ENCODE results near the gene FGGY. TPM values are rescaled to one million over a fixed set of nuclear protein-coding genes. Genes with fewer than 3 reads are reported as not detected.
"Not testable (repeated sequence)": the region's sequence is repeated elsewhere in the genome, so short reads cannot be mapped to it uniquely, and the experiment has no call there.

The FGGY gene
- total and polyA plus RNA-seq, 2 donors = 15.6 to 25.3 TPM

DNA sequence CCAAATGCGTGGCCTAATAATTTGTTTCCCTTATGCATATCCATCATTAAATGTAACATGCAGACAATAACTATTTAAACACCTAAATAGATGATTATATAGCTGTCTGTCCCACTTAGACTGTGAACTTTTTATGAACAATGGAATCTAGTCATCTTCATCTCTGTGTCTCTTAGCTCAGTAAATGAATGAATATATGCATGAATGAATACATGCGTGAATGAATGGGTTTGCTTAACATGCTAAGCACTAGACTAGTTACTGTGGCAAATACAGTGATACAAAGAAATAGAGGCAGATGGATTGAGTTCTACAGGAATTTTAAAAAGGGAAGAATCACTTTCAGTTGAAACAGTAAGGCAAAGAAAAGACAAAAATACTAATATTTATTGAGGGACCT lies 232.0 kb downstream of the FGGY start:
- Histone ChIP-seq H3K27me3 (ENCODE audit: control insufficient read depth in 2 of 2, insufficient read depth in 1 of 2, low read length in 1 of 2) (no peaks in the 10 kb centered on the region), H3K4me1 (ENCODE audit: control insufficient read depth in 2 of 2, insufficient read depth in 2 of 2, low read length in 2 of 2) (no peaks in the 10 kb centered on the region), H3K27ac (ENCODE audit: low read depth in 1 of 2, low read length in 1 of 2) (no peak overlapping the region), H3K4me3 (ENCODE audit: low read length in 2 of 2) (no peak overlapping the region), H3K36me3 (ENCODE audit: control insufficient read depth in 2 of 2, insufficient read depth in 2 of 2, low read length in 1 of 2) (no peaks in the 10 kb centered on the region), H3K9me3 (ENCODE audit: control insufficient read depth in 2 of 2, insufficient read depth in 1 of 2, low read length in 1 of 2) (no peaks in the 10 kb centered on the region)
- WGBS = over 99% methylated on average over 2 of the region's 2 CpGs
- DNase-seq (ENCODE audit: low read depth in 6 of 9, low spot score in 9 of 9) = no peak

DNA sequence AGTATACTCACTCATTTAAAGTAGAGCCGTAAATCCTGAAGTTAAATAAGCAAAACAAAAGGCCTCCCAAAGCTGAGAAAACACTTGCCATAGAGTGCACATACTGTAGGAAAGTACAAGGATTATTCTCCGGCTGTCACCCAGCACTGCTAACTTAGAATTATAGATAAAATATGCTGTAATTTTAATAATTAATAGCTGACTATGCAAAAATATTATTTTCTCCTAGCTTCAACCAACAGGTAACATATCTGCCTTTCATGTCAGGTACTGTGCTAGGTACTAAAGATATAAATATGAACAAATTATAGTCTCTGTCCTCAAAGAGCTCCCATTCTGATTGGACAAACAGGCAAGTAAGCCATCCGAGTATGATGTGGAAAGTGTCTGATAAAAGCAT lies 233.2 kb downstream of the FGGY start:
- H3K4me3 ChIP-seq (ENCODE audit: low read length in 2 of 2) = no peak overlapping the region
- WGBS = 99% methylated on average over 3 of the region's 3 CpGs

DNA sequence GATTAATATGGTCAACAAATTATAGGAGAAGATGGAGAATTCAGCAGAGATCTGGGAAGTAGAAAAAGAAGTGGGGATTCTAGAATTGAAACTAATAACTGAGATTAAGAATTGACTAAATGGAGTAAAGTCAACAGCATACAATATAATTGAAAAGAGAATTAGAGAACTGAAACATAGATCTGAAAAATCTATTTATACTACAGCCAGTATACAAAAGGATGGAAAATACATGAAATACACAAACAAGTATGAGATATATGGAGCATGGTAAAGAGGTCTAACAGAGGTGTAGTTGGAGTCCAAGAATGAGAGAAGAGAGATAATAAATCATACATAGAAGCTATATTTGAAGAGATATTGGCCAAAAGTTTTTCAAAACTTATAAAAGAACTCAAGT lies 235.2 kb downstream of the FGGY start:
- no peaks in the 10 kb centered on the region for H3K9me3 ChIP-seq (ENCODE audit: control insufficient read depth in 2 of 2, insufficient read depth in 1 of 2, low read length in 1 of 2)
- DNase-seq (ENCODE audit: low read depth in 6 of 9, low spot score in 9 of 9) = no peak
- H3K36me3 ChIP-seq (ENCODE audit: control insufficient read depth in 2 of 2, insufficient read depth in 2 of 2, low read length in 1 of 2) = no peaks in the 10 kb centered on the region
- no peak overlapping the region for H3K4me3 ChIP-seq (ENCODE audit: low read length in 2 of 2)
- H3K27me3 ChIP-seq (ENCODE audit: control insufficient read depth in 2 of 2, insufficient read depth in 1 of 2, low read length in 1 of 2) = no peaks in the 10 kb centered on the region
- H3K4me1 ChIP-seq (ENCODE audit: control insufficient read depth in 2 of 2, insufficient read depth in 2 of 2, low read length in 2 of 2) = no peaks in the 10 kb centered on the region
- no peak overlapping the region for H3K27ac ChIP-seq (ENCODE audit: low read depth in 1 of 2, low read length in 1 of 2)

More for the DNA sequence above, 233.2 kb downstream of the FGGY start:
- Histone ChIP-seq H3K27ac (ENCODE audit: low read depth in 1 of 2, low read length in 1 of 2) (no peak overlapping the region), H3K4me1 (ENCODE audit: control insufficient read depth in 2 of 2, insufficient read depth in 2 of 2, low read length in 2 of 2) (no peaks in the 10 kb centered on the region), H3K36me3 (ENCODE audit: control insufficient read depth in 2 of 2, insufficient read depth in 2 of 2, low read length in 1 of 2) (no peaks in the 10 kb centered on the region), H3K9me3 (ENCODE audit: control insufficient read depth in 2 of 2, insufficient read depth in 1 of 2, low read length in 1 of 2) (no peaks in the 10 kb centered on the region), H3K27me3 (ENCODE audit: control insufficient read depth in 2 of 2, insufficient read depth in 1 of 2, low read length in 1 of 2) (no peaks in the 10 kb centered on the region)
- DNase-seq (ENCODE audit: low read depth in 6 of 9, low spot score in 9 of 9) = no peak

DNA sequence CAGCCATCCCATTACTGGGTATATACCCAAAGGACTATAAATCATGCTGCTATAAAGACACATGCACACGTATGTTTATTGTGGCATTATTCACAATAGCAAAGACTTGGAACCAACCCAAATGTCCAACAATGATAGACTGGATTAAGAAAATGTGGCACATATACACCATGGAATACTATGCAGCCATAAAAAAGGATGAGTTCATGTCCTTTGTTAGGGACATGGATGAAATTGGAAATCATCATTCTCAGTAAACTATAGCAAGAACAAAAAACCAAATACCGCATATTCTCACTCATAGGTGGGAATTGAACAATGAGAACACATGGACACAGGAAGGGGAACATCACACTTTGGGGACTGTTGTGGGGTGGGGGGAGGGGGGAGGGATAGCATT lies 241.6 kb downstream of the FGGY start:
- not testable (repeated sequence) for DNase-seq (ENCODE audit: low read depth in 6 of 9, low spot score in 9 of 9); H3K27me3 ChIP-seq (ENCODE audit: control insufficient read depth in 2 of 2, insufficient read depth in 1 of 2, low read length in 1 of 2); H3K27ac ChIP-seq (ENCODE audit: low read depth in 1 of 2, low read length in 1 of 2); H3K9me3 ChIP-seq (ENCODE audit: control insufficient read depth in 2 of 2, insufficient read depth in 1 of 2, low read length in 1 of 2); H3K4me3 ChIP-seq (ENCODE audit: low read length in 2 of 2); H3K36me3 ChIP-seq (ENCODE audit: control insufficient read depth in 2 of 2, insufficient read depth in 2 of 2, low read length in 1 of 2)
- H3K4me1 ChIP-seq (ENCODE audit: control insufficient read depth in 2 of 2, insufficient read depth in 2 of 2, low read length in 2 of 2) = peaks cover 0 to 15% of the 10 kb centered on the region in 2 donors
- WGBS = 100% methylated on average over 1 of the region's 2 CpGs

DNA sequence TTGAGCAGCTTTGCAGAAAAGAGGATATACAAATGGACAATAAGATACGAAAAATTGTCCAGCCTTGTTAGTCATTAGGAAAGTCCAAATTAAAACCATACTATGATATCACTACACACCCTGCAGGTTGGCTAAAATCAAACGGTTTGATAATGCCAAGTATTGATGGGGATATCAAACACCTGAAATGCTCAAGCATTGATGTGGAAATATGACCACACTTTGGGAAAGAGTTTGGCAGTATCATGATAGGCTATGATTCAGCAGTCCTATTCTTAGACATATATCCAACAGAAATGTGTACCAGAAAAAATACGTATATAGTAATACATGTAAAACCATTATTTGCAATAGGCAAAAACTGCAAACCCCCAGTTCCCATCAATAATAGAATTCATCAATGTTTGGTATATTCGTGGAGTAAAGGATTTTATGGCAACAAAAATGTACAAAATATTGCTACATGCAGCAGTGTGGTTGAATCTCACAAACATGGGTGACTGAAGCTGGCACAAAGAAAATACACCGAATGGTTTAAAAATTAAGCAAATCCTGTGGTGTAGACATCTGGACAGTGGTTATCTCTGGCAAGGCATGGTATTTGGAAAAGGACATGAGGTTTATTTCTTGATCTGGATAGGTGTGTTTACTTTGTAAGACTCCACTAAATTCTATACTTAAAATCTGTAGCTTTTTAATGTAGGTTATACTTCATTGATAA lies 243.2 kb downstream of the FGGY start:
- no peak for DNase-seq (ENCODE audit: low read depth in 6 of 9, low spot score in 9 of 9)
- H3K9me3 ChIP-seq (ENCODE audit: control insufficient read depth in 2 of 2, insufficient read depth in 1 of 2, low read length in 1 of 2) = no peaks in the 10 kb centered on the region
- peaks cover 3 to 28% of the 10 kb centered on the region in 2 donors for H3K4me1 ChIP-seq (ENCODE audit: control insufficient read depth in 2 of 2, insufficient read depth in 2 of 2, low read length in 2 of 2)
- 94% methylated on average over 5 of the region's 5 CpGs for WGBS
- no peak overlapping the region for H3K4me3 ChIP-seq (ENCODE audit: low read length in 2 of 2)
- no peak overlapping the region for H3K27ac ChIP-seq (ENCODE audit: low read depth in 1 of 2, low read length in 1 of 2)
- no peaks in the 10 kb centered on the region for H3K27me3 ChIP-seq (ENCODE audit: control insufficient read depth in 2 of 2, insufficient read depth in 1 of 2, low read length in 1 of 2)
- H3K36me3 ChIP-seq (ENCODE audit: control insufficient read depth in 2 of 2, insufficient read depth in 2 of 2, low read length in 1 of 2) = no peaks in the 10 kb centered on the region

DNA sequence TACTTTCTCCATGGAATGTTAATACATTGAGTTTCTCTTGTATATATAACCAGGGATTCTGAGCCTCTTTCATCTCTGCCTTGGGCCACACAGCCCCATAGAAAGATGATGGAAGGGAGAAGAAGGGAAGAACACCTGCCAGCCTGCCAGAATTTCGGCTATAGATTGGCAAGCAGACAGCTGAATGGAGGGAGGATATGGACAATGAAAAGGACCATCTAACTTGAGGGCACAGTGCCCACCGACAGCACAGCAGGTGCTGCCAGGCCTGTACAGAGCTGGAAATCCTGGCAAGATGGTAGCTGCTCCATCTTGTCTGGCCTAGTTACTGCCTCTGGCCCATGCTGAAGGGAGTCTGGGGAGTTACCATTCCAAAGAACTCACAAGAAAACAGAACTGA lies 244.3 kb downstream of the FGGY start:
- H3K27me3 ChIP-seq (ENCODE audit: control insufficient read depth in 2 of 2, insufficient read depth in 1 of 2, low read length in 1 of 2) = no peaks in the 10 kb centered on the region
- H3K27ac ChIP-seq (ENCODE audit: low read depth in 1 of 2, low read length in 1 of 2) = no peak overlapping the region
- no peaks in the 10 kb centered on the region for H3K9me3 ChIP-seq (ENCODE audit: control insufficient read depth in 2 of 2, insufficient read depth in 1 of 2, low read length in 1 of 2)
- WGBS = 95% methylated on average over 2 of the region's 2 CpGs
- H3K4me1 ChIP-seq (ENCODE audit: control insufficient read depth in 2 of 2, insufficient read depth in 2 of 2, low read length in 2 of 2) = peaks cover 3 to 28% of the 10 kb centered on the region in 2 donors
- no peak overlapping the region for H3K4me3 ChIP-seq (ENCODE audit: low read length in 2 of 2)
- H3K36me3 ChIP-seq (ENCODE audit: control insufficient read depth in 2 of 2, insufficient read depth in 2 of 2, low read length in 1 of 2) = no peaks in the 10 kb centered on the region
- no peak for DNase-seq (ENCODE audit: low read depth in 6 of 9, low spot score in 9 of 9)

DNA sequence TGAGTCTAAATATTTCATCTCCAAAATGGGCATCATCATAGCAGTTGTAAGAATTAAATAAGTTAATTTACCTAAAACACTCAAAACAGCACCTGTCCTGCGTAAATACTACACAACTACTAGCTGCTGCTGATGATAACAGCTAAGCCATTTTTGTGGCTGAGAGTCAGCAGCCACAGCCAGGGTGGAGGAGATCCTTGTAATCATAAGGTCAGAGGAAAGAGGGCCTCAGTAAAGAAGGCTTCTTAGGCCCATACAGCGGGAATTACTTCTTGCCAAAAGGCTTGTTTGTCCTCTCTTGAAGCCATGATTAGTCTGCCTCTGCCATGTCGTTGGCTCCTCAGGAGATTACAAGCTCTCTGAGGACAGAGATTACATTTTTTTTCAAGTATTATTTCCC lies 245.0 kb downstream of the FGGY start:
- Histone ChIP-seq H3K9me3 (ENCODE audit: control insufficient read depth in 2 of 2, insufficient read depth in 1 of 2, low read length in 1 of 2) (no peaks in the 10 kb centered on the region), H3K27me3 (ENCODE audit: control insufficient read depth in 2 of 2, insufficient read depth in 1 of 2, low read length in 1 of 2) (no peaks in the 10 kb centered on the region), H3K4me3 (ENCODE audit: low read length in 2 of 2) (no peak overlapping the region), H3K27ac (ENCODE audit: low read depth in 1 of 2, low read length in 1 of 2) (no peak overlapping the region), H3K4me1 (ENCODE audit: control insufficient read depth in 2 of 2, insufficient read depth in 2 of 2, low read length in 2 of 2) (peaks cover 3 to 28% of the 10 kb centered on the region in 2 donors), H3K36me3 (ENCODE audit: control insufficient read depth in 2 of 2, insufficient read depth in 2 of 2, low read length in 1 of 2) (no peaks in the 10 kb centered on the region)
- no peak for DNase-seq (ENCODE audit: low read depth in 6 of 9, low spot score in 9 of 9)
- WGBS = 96% methylated on average over 3 of the region's 3 CpGs

DNA sequence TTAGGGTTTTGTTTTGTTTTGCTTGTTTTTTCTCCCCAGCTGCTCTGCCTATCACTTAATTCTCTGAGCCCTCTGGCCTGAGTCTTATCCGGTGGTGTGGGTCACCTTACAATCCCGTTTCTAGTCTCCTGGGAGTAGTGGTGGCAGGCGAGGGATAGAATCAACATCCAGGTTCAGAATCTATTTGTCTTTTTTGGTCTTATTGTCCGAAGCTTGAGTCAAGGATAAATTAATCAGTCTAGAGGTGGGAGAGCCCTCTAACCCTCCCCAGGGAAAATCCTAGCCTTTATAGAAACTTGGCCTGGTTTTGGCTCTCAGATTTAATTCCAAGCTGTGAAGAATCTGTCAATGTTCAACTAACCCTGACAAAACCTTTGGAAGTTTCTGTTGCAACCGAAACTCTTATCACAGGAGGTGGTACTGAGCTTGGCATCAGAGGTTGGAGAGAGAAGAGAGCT lies 246.3 kb downstream of the FGGY start:
- Histone ChIP-seq H3K4me3 (ENCODE audit: low read length in 2 of 2) (no peak overlapping the region), H3K27ac (ENCODE audit: low read depth in 1 of 2, low read length in 1 of 2) (peak overlapping the region in 1 of 2 donors; percentile 79), H3K36me3 (ENCODE audit: control insufficient read depth in 2 of 2, insufficient read depth in 2 of 2, low read length in 1 of 2) (no peaks in the 10 kb centered on the region), H3K9me3 (ENCODE audit: control insufficient read depth in 2 of 2, insufficient read depth in 1 of 2, low read length in 1 of 2) (no peaks in the 10 kb centered on the region), H3K27me3 (ENCODE audit: control insufficient read depth in 2 of 2, insufficient read depth in 1 of 2, low read length in 1 of 2) (no peaks in the 10 kb centered on the region), H3K4me1 (ENCODE audit: control insufficient read depth in 2 of 2, insufficient read depth in 2 of 2, low read length in 2 of 2) (peaks cover 3 to 28% of the 10 kb centered on the region in 2 donors)
- 88% methylated on average over 5 of the region's 5 CpGs for WGBS
- no peak for DNase-seq (ENCODE audit: low read depth in 6 of 9, low spot score in 9 of 9)

DNA sequence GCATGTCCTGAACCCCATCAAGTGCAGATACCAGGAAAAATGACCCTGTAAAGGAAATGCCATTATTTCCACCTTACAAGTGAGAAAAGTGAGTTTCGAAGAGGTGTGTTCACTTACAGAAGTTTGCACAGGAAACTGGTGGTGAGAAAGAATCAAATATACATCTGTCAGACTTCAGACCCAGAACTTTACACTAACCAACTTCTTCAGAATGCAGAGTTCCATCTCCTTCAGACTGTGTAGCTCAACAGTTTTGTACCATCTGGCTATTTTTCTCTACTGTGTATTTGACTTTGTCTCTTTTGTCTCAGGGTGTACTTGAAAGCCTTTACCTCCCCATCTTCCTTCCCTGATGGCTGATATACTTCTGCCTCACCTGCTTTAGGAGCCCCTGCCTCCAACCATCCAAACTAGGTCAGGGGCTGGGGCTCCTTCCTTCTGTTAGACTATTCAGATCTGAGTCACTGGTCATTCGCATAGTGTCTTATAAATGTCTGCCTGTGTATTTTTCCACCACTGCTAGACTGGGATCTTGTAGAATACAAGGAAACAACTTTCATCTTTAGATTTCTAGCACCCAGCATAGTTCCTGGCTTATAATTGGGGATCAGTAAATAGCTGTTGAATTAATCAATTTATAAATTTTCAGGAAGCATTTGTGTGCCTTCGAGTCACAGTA lies 247.9 kb downstream of the FGGY start:
- Histone ChIP-seq H3K27ac (ENCODE audit: low read depth in 1 of 2, low read length in 1 of 2) (peak overlapping the region in 1 of 2 donors; percentile 58), H3K4me1 (ENCODE audit: control insufficient read depth in 2 of 2, insufficient read depth in 2 of 2, low read length in 2 of 2) (peaks cover 3 to 28% of the 10 kb centered on the region in 2 donors), H3K36me3 (ENCODE audit: control insufficient read depth in 2 of 2, insufficient read depth in 2 of 2, low read length in 1 of 2) (no peaks in the 10 kb centered on the region), H3K27me3 (ENCODE audit: control insufficient read depth in 2 of 2, insufficient read depth in 1 of 2, low read length in 1 of 2) (no peaks in the 10 kb centered on the region), H3K9me3 (ENCODE audit: control insufficient read depth in 2 of 2, insufficient read depth in 1 of 2, low read length in 1 of 2) (no peaks in the 10 kb centered on the region), H3K4me3 (ENCODE audit: low read length in 2 of 2) (no peak overlapping the region)
- peak in 8 of 9 donors; percentile 17 to 63 (median 28) for DNase-seq (ENCODE audit: low read depth in 6 of 9, low spot score in 9 of 9)
- WGBS = 88% methylated on average over 3 of the region's 3 CpGs
